DND-41 (cell line): ENCODE data around the gene MOV10L1.

Experiments
- ATAC-seq: fragments of 200-7000 bp; cut with Tn5 transposase; 3 replicates; pipeline ENCODE4 v1.9.1; 2021; ENCODE audit warnings: low read depth; ENCODE audit not compliant: insufficient read depth
- DNase-seq: peaks from one replicate; pipeline ENCODE4 v3.0.0-alpha.2; 2020
- H2AFZ ChIP-seq: 2 replicates; pipeline ENCODE4 v1.6.0; 2012; ENCODE audit warnings: low read depth, low read length
- H3K27ac ChIP-seq: 2 replicates; pipeline ENCODE4 v1.5.1; 2012; ENCODE audit warnings: low read length, inconsistent platforms
- H3K27me3 ChIP-seq: fragments of 200-600 bp; sonication (generic); 2 replicates; pipeline ENCODE4 v1.6.0; 2012; ENCODE audit warnings: low read length, mild to moderate bottlenecking, inconsistent platforms; ENCODE audit not compliant: insufficient read depth, poor library complexity
- H3K36me3 ChIP-seq: 2 replicates; pipeline ENCODE4 v1.5.1; 2012; ENCODE audit warnings: low read length, inconsistent platforms; ENCODE audit not compliant: insufficient read depth
- H3K4me1 ChIP-seq: 2 replicates; pipeline ENCODE4 v1.5.1; 2012; ENCODE audit warnings: mild to moderate bottlenecking, low read length; ENCODE audit not compliant: insufficient read depth
- H3K4me2 ChIP-seq: 2 replicates; pipeline ENCODE4 v1.6.0; 2012; ENCODE audit warnings: mild to moderate bottlenecking, moderate library complexity, low read length, inconsistent platforms; ENCODE audit not compliant: insufficient read depth
- H3K4me3 ChIP-seq, 2 experiments: fragments of 200-600 bp in 1 of 2; shearing (Covaris generic) in 1 of 2; 2 replicates each; pipeline ENCODE4 v1.5.1; 2012 to 2016; ENCODE audit warnings: inconsistent platforms in 2 of 2, low read length in 2 of 2, mild to moderate bottlenecking in 2 of 2, low read depth in 1 of 2, moderate library complexity in 1 of 2
- H3K79me2 ChIP-seq: 2 replicates; pipeline ENCODE4 v1.6.0; 2012; ENCODE audit warnings: low read length, inconsistent platforms; ENCODE audit not compliant: insufficient read depth
- H3K9ac ChIP-seq: 2 replicates; pipeline ENCODE4 v1.6.0; 2012; ENCODE audit warnings: low read depth, mild to moderate bottlenecking, inconsistent platforms, low read length, moderate library complexity
- H3K9me3 ChIP-seq: 2 replicates; pipeline ENCODE4 v1.5.1; 2012; ENCODE audit warnings: low read length, moderate library complexity, mild to moderate bottlenecking, inconsistent platforms; ENCODE audit not compliant: insufficient read depth, severe bottlenecking
- H4K20me1 ChIP-seq: 2 replicates; pipeline ENCODE4 v1.6.0; 2012; ENCODE audit warnings: low read length; ENCODE audit not compliant: insufficient read depth
- CTCF ChIP-seq: IDR thresholded peaks from 2 replicates; pipeline ENCODE4 v1.5.1; 2012; ENCODE audit warnings: borderline replicate concordance, low read length, moderate library complexity, mild to moderate bottlenecking; ENCODE audit not compliant: poor library complexity, severe bottlenecking; ENCODE audit errors: extremely low read depth
- EZH2 ChIP-seq: IDR thresholded peaks from 3 replicates; pipeline ENCODE4 v1.6.1; 2012; ENCODE audit warnings: borderline replicate concordance, low read depth, mild to moderate bottlenecking, moderate library complexity, low read length, inconsistent platforms; ENCODE audit not compliant: severe bottlenecking

MOV10L1 gene

GRCh38 chr22:50169181-50169759 lies 79.5 kb downstream of the MOV10L1 start:
- Histone ChIP-seq H3K27me3 (peaks cover 8% of the 10 kb centered on the region), H2AFZ (no peak overlapping the region), H3K9ac (no peak overlapping the region), H3K4me2 (no peak overlapping the region), H3K4me1 (no peaks in the 10 kb centered on the region), H3K79me2 (no peaks in the 10 kb centered on the region), H3K9me3 (no peaks in the 10 kb centered on the region), H3K4me3 (no peak overlapping the region), H4K20me1 (no peaks in the 10 kb centered on the region), H3K36me3 (no peaks in the 10 kb centered on the region), H3K27ac (no peak overlapping the region)
- ATAC-seq = no peak
- no peak for DNase-seq
- TF ChIP-seq CTCF (no peak), EZH2 (no peak)

- H3K4me2 ChIP-seq = no peak overlapping the region
- no peak for ATAC-seq
Measured at GRCh38 chr22:50169774-50170341, 80.1 kb downstream of the MOV10L1 start.

GRCh38 chr22:50170453-50171318 lies 80.9 kb downstream of the MOV10L1 start, which contains the start of gene PANX2:
Gene PANX2, plus strand, starts transcription at chr22:50170731. Its CDS starts 0 bp downstream, at chr22:50170731.
- H3K4me2 ChIP-seq = no peak within 1 kb of the TSS
- H3K4me1 ChIP-seq = no peaks in the 10 kb centered on the region
- H4K20me1 ChIP-seq = no peaks in the 10 kb centered on the region
- H3K9ac ChIP-seq = no peak within 1 kb of the TSS
- no peak within 1 kb of the TSS for H3K4me3 ChIP-seq
- DNase-seq = no peak
- H3K36me3 ChIP-seq = no peaks in the 10 kb centered on the region
- no peak within 1 kb of the TSS for H3K27ac ChIP-seq
- TF ChIP-seq EZH2 = no peak
- TF ChIP-seq CTCF = no peak
- H2AFZ ChIP-seq = no peak within 1 kb of the TSS
- peaks cover 8% of the 10 kb centered on the region for H3K27me3 ChIP-seq
- H3K9me3 ChIP-seq = no peaks in the 10 kb centered on the region
- no peaks in the 10 kb centered on the region for H3K79me2 ChIP-seq
- no peak for ATAC-seq

More at GRCh38 chr22:50169774-50170341, 80.1 kb downstream of the MOV10L1 start:
- H3K9ac ChIP-seq = no peak overlapping the region
- H3K9me3 ChIP-seq = no peaks in the 10 kb centered on the region
- no peak overlapping the region for H3K4me3 ChIP-seq
- no peak overlapping the region for H3K27ac ChIP-seq
- no peak for DNase-seq
- H2AFZ ChIP-seq = no peak overlapping the region
- H3K27me3 ChIP-seq = peaks cover 8% of the 10 kb centered on the region
- TF ChIP-seq CTCF (no peak), EZH2 (no peak)
- H3K79me2 ChIP-seq = no peaks in the 10 kb centered on the region
- H3K36me3 ChIP-seq = no peaks in the 10 kb centered on the region
- no peaks in the 10 kb centered on the region for H4K20me1 ChIP-seq
- no peaks in the 10 kb centered on the region for H3K4me1 ChIP-seq
